IMR-90 (cell line): ENCODE results near the gene SPACA6. TPM values are rescaled to one million over a fixed set of nuclear protein-coding genes. Genes with fewer than 3 reads are reported as not detected.

Experiments used
- polyA plus RNA-seq, 3 experiments: library from polyadenylated mRNA; depleted of rRNA; stranded (reverse); fragments of >200 nt; gene quantifications; 2 replicates each; pipeline ENCODE4 v1.2.3, GENCODE V29; 2012; ENCODE audit warnings: low replicate concordance in 1 of 3
- total RNA-seq: library from RNA; depleted of rRNA; stranded (reverse); fragments of >200 nt; gene quantifications from 2 replicates; pipeline ENCODE4 v1.2.3, GENCODE V29; 2012
- TF ChIP-seq, protein P1 (sequence below): fragments of 150-350 bp; IDR thresholded peaks from 2 replicates; pipeline ENCODE4 v1.6.1; 2017; ENCODE audit warnings: mild to moderate bottlenecking, antibody characterized with exemption, low read length, low read depth

The SPACA6 gene
- total and polyA plus RNA-seq, 2 of the 4 experiments (the other 2 are of a cell fraction) = 1.3 to 13.6 TPM

DNA sequence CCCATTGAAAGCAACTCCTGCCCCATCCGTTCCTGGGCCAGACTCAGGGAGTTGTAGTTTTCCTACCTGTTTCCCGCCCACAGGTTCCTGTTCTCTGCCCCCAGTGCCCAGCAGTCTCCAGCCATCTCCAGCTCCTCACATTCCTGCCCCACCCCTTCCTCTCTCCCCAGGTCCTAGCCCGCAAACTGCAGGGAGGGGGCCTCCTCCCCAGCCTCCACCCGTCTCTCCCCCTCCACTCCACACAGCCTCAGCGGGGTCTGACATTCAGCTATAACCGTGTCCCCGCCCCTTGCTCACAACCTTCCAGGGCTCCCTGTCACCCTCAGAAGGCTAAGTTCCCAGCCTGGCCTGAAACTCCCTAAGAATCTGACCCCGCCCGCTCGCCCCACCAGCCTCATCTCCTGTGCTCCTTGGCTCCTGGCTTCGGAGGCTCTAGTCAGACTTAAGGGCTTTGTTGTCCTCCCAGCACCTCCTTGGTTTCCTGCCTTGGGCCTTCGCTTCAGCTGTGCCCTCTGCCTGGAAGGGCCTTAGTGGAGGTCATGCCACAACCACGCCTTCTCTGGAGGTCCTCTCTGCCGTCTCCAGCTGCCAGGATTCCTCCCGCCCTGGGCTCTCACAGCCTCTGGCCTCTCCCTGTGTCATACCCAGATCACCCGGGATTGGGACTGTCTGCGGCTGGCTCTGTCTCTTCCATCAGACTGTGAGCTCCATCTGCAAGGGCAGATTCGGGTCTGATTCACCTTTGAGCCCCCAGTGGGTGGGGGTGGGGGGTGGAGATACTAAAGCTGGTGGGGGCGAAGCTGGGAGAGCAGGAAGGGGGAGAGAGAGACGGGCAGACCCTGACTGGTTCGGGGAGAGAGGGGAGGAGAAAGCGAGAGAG lies 5.1 kb upstream of the SPACA6 start (continued):
- TF ChIP-seq, protein P1, sequence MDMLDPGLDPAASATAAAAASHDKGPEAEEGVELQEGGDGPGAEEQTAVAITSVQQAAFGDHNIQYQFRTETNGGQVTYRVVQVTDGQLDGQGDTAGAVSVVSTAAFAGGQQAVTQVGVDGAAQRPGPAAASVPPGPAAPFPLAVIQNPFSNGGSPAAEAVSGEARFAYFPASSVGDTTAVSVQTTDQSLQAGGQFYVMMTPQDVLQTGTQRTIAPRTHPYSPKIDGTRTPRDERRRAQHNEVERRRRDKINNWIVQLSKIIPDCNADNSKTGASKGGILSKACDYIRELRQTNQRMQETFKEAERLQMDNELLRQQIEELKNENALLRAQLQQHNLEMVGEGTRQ = no peak
